Liver (tissue), 9 donors: ENCODE data around the gene ADRM1. TPM values are rescaled to one million over a fixed set of nuclear protein-coding genes. Genes with fewer than 3 reads are reported as not detected.

Experiments used
- DNase-seq: peaks from one replicate; pipeline ENCODE4 v3.0.0-alpha.2; 2017; ENCODE audit warnings: low spot score
- H3K27ac ChIP-seq, 2 donors: one replicate each; pipeline ENCODE4 v1.7.0; 2013; ENCODE audit warnings: inconsistent platforms in 2 of 2, low read length in 2 of 2, control low read depth in 1 of 2, low read depth in 1 of 2, mild to moderate bottlenecking in 1 of 2
- H3K27me3 ChIP-seq, 4 donors: one replicate each; pipeline versions ENCODE4 v1.6.1 to v1.7.0; 2013; ENCODE audit warnings: low read length in 3 of 4, inconsistent platforms in 1 of 4, mild to moderate bottlenecking in 1 of 4, moderate library complexity in 1 of 4; ENCODE audit not compliant: control insufficient read depth in 4 of 4, insufficient read depth in 4 of 4
- H3K36me3 ChIP-seq, 4 donors: one replicate each; pipeline versions ENCODE4 v1.6.1 to v1.7.0; 2013; ENCODE audit warnings: low read length in 3 of 4, mild to moderate bottlenecking in 3 of 4, low read depth in 1 of 4, moderate library complexity in 1 of 4; ENCODE audit not compliant: control insufficient read depth in 4 of 4, insufficient read depth in 3 of 4
- H3K4me1 ChIP-seq, 4 donors: one replicate each; pipeline versions ENCODE4 v1.6.1 to v1.7.0; 2013; ENCODE audit warnings: low read length in 3 of 4, mild to moderate bottlenecking in 3 of 4, moderate library complexity in 1 of 4; ENCODE audit not compliant: control insufficient read depth in 4 of 4, insufficient read depth in 4 of 4
- H3K4me3 ChIP-seq, 3 donors: one replicate each; pipeline versions ENCODE4 v1.6.1 to v1.7.0; 2013; ENCODE audit warnings: low read length in 3 of 3, control low read depth in 1 of 3, low read depth in 1 of 3, mild to moderate bottlenecking in 1 of 3
- H3K9ac ChIP-seq, 2 donors: one replicate each; pipeline ENCODE4 v1.7.0; 2013; ENCODE audit warnings: low read length in 2 of 2, mild to moderate bottlenecking in 2 of 2, moderate library complexity in 2 of 2, control low read depth in 1 of 2, low read depth in 1 of 2
- H3K9me3 ChIP-seq, 4 donors: one replicate each; pipeline versions ENCODE4 v1.6.1 to v1.7.0; 2013; ENCODE audit warnings: low read length in 3 of 4; ENCODE audit not compliant: control insufficient read depth in 4 of 4
- EGR1 ChIP-seq, 2 donors: IDR thresholded peaks; 2 replicates each; pipeline ENCODE4 v1.6.1; 2016 to 2018; ENCODE audit warnings: antibody characterized with exemption in 2 of 2, low read depth in 2 of 2
- FOXA1 ChIP-seq: IDR thresholded peaks from 2 replicates; pipeline ENCODE4 v1.6.1; 2016; ENCODE audit warnings: antibody characterized with exemption
- FOXA2 ChIP-seq: IDR thresholded peaks from 2 replicates; pipeline ENCODE4 v1.6.1; 2016; ENCODE audit warnings: antibody characterized with exemption
- GABPA ChIP-seq, 2 donors: IDR thresholded peaks in 1 of 2; conservative IDR thresholded peaks in 1 of 2; 2 replicates each; pipeline ENCODE4 v1.6.1; 2016; ENCODE audit warnings: antibody characterized with exemption in 2 of 2, mild to moderate bottlenecking in 1 of 2, moderate library complexity in 1 of 2
- HNF4A ChIP-seq, 2 donors: conservative IDR thresholded peaks; 2 replicates each; pipeline ENCODE4 v1.6.1; 2016; ENCODE audit warnings: antibody characterized with exemption in 2 of 2, mild to moderate bottlenecking in 2 of 2
- HNF4G ChIP-seq: IDR thresholded peaks from 2 replicates; pipeline ENCODE4 v1.6.1; 2016; ENCODE audit warnings: antibody characterized with exemption
- JUND ChIP-seq, 2 donors: IDR thresholded peaks; 2 replicates each; pipeline ENCODE4 v1.6.1; 2016; ENCODE audit warnings: antibody characterized with exemption in 2 of 2
- NR2F2 ChIP-seq: IDR thresholded peaks from 2 replicates; pipeline ENCODE4 v1.6.1; 2016; ENCODE audit warnings: antibody characterized with exemption
- RAD21 ChIP-seq, 2 donors: IDR thresholded peaks; 2 replicates each; pipeline ENCODE4 v1.6.1; 2016; ENCODE audit warnings: antibody characterized with exemption in 2 of 2, mild to moderate bottlenecking in 2 of 2
- RXRA ChIP-seq, 2 donors: IDR thresholded peaks; 2 replicates each; pipeline ENCODE4 v1.6.1; 2017 to 2018; ENCODE audit warnings: antibody characterized with exemption in 2 of 2, mild to moderate bottlenecking in 1 of 2
- SP1 ChIP-seq: IDR thresholded peaks from 2 replicates; pipeline ENCODE4 v1.6.1; 2018; ENCODE audit warnings: antibody characterized with exemption, mild to moderate bottlenecking
- TAF1 ChIP-seq: conservative IDR thresholded peaks from 2 replicates; pipeline ENCODE4 v1.6.1; 2016; ENCODE audit warnings: antibody characterized with exemption, mild to moderate bottlenecking
- YY1 ChIP-seq: IDR thresholded peaks from 2 replicates; pipeline ENCODE4 v1.6.1; 2016; ENCODE audit warnings: antibody characterized with exemption, mild to moderate bottlenecking
- WGBS: extraction: QIAGEN DNeasy Blood & Tissue Kit; methylation state at CpG from one replicate; pipeline ENCODE4 v1.1.7; 2013; 5-methylcytosine and 5-hydroxymethylcytosine counted together
- polyA plus RNA-seq, 2 donors: library from polyadenylated mRNA; stranded (reverse) in 1 of 2; unstranded in 1 of 2; fragments of 200-250 nt in 1 of 2; fragments of >200 nt in 1 of 2; fragmentation: Nextera tagmentation in 1 of 2; extraction: Ambion mirVana in 1 of 2; gene quantifications; one replicate each; pipeline versions ENCODE4 v1.2.1 to v1.2.3, GENCODE V29; 2013 to 2015
- total RNA-seq, 2 donors: library from RNA; depleted of rRNA; stranded (reverse); fragments of >200 nt; gene quantifications; one replicate each; pipeline ENCODE4 v1.2.3, GENCODE V29; 2014
- TF ChIP-seq, protein P1 (sequence below): fragments of 150-350 bp; IDR thresholded peaks from 2 replicates; pipeline ENCODE4 v1.5.1; 2017; ENCODE audit warnings: improper control_type of control experiment, low read depth, low read length; ENCODE audit not compliant: missing input control
- TF ChIP-seq, protein P2 (sequence below): IDR thresholded peaks from 2 replicates; pipeline ENCODE4 v1.6.1; 2016; ENCODE audit warnings: antibody characterized with exemption
- TF ChIP-seq, protein P3 (sequence below): IDR thresholded peaks from 2 replicates; pipeline ENCODE4 v1.6.1; 2016; ENCODE audit warnings: antibody characterized with exemption, mild to moderate bottlenecking
- donor health status: healthy.
- donor health status: healthy.
- donor health status: healthy.
- donor health status: healthy.
- donor health status: healthy.

The ADRM1 gene
- total and polyA plus RNA-seq, 4 donors = 45.3 to 91.0 (median 77.3) TPM

DNA sequence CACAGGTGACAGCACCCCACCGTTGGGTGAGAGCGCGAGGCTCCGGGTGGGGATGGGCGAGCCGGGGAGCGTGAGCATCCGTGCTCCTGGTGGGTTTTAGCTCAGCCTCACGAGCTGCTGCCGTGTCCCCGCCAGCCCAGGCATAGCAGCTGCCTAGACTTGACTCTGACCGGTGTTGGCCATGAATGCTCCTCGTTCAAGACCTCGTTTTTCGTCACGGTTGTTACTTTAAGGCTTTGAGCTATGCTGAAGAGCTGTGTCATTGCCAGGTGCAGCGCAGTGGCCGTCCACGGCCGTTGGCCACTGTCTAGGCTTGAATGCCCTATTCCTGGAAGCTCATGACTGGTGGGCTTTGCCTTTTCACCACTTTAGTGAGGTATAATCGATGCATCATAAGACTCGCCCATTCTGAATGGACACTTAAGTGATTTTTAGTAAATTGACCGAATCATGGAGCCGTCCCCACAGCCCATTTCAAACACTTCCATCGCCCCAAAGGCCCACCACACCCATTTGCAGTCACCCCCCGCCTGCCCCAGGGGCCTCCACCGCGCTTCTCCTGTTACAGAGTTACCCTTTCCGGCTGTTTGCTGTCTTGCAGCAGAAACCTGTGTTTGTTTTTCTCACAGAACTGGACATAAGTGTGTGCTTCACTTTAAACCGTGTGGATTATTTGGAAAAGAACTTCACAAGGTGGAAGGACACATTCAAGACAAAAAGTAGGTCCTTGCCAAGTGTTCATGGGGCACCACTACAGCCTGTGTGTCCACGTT, 21.4 kb upstream of the ADRM1 start:
- H3K4me3 ChIP-seq = no peak overlapping the region
- no peaks in the 10 kb centered on the region for H3K9me3 ChIP-seq
- peaks cover 0 to 10% (median 5%) of the 10 kb centered on the region in 4 donors for H3K4me1 ChIP-seq
- DNase-seq = no peak
- WGBS = 97% methylated on average over 31 of the region's 31 CpGs
- no peak overlapping the region for H3K27ac ChIP-seq
- H3K36me3 ChIP-seq = peaks cover 13 to 51% (median 34%) of the 10 kb centered on the region in 4 donors
- no peaks in the 10 kb centered on the region for H3K27me3 ChIP-seq
- no peak overlapping the region for H3K9ac ChIP-seq
- TF ChIP-seq SP1 = no peak

DNA sequence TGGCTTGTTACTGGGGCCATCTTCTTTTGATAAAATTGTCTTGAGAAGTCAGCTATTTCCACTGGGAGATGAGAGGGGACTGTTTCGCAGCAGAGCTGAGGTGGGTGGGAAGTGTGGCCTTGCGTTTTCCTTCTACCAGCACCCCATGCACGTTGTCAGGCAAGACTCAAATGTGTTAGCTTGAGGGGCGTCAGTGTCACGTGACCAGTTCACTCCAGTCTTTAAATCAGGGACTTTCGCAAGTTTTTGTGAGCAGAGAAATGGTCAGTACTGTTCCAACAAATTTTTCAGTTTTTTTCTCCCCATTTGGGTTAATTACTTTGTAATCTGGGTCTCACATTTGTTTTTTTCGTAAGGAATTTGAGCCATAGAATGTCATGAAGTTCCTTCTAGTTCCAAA, 20.7 kb upstream of the ADRM1 start:
- H3K27ac ChIP-seq = no peak overlapping the region
- WGBS = 97% methylated on average over 7 of the region's 7 CpGs
- no peak overlapping the region for H3K4me3 ChIP-seq
- peaks cover 0 to 10% (median 6%) of the 10 kb centered on the region in 4 donors for H3K4me1 ChIP-seq
- no peak for TF ChIP-seq RXRA (IDR thresholded peaks at IDR 0.05)
- no peak for TF ChIP-seq GABPA (IDR thresholded peaks at IDR 0.05 in 1 of 2, conservative IDR thresholded peaks at IDR 0.05 in 1 of 2)
- TF ChIP-seq, protein P1, sequence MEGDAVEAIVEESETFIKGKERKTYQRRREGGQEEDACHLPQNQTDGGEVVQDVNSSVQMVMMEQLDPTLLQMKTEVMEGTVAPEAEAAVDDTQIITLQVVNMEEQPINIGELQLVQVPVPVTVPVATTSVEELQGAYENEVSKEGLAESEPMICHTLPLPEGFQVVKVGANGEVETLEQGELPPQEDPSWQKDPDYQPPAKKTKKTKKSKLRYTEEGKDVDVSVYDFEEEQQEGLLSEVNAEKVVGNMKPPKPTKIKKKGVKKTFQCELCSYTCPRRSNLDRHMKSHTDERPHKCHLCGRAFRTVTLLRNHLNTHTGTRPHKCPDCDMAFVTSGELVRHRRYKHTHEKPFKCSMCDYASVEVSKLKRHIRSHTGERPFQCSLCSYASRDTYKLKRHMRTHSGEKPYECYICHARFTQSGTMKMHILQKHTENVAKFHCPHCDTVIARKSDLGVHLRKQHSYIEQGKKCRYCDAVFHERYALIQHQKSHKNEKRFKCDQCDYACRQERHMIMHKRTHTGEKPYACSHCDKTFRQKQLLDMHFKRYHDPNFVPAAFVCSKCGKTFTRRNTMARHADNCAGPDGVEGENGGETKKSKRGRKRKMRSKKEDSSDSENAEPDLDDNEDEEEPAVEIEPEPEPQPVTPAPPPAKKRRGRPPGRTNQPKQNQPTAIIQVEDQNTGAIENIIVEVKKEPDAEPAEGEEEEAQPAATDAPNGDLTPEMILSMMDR = no peak
- TF ChIP-seq JUND (IDR thresholded peaks at IDR 0.05) = no peak
- no peak for TF ChIP-seq TAF1
- TF ChIP-seq, protein P2, sequence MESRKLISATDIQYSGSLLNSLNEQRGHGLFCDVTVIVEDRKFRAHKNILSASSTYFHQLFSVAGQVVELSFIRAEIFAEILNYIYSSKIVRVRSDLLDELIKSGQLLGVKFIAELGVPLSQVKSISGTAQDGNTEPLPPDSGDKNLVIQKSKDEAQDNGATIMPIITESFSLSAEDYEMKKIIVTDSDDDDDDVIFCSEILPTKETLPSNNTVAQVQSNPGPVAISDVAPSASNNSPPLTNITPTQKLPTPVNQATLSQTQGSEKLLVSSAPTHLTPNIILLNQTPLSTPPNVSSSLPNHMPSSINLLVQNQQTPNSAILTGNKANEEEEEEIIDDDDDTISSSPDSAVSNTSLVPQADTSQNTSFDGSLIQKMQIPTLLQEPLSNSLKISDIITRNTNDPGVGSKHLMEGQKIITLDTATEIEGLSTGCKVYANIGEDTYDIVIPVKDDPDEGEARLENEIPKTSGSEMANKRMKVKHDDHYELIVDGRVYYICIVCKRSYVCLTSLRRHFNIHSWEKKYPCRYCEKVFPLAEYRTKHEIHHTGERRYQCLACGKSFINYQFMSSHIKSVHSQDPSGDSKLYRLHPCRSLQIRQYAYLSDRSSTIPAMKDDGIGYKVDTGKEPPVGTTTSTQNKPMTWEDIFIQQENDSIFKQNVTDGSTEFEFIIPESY = no peak
- TF ChIP-seq NR2F2 = no peak
- TF ChIP-seq RAD21 (IDR thresholded peaks at IDR 0.05) = no peak
- no peak for TF ChIP-seq FOXA1
- TF ChIP-seq HNF4G = no peak
- peaks cover 17 to 51% (median 37%) of the 10 kb centered on the region in 4 donors for H3K36me3 ChIP-seq
- H3K27me3 ChIP-seq = no peaks in the 10 kb centered on the region
- no peak overlapping the region for H3K9ac ChIP-seq
- H3K9me3 ChIP-seq = no peaks in the 10 kb centered on the region
- no peak for DNase-seq

- TF ChIP-seq EGR1 (IDR thresholded peaks at IDR 0.05; ENCODE audit: low read depth in 2 of 2) (no peak), RAD21 (IDR thresholded peaks at IDR 0.05) (no peak), NR2F2 (peak; percentile 98), JUND (IDR thresholded peaks at IDR 0.05) (no peak), FOXA2 (no peak), YY1 (no peak), GABPA (IDR thresholded peaks at IDR 0.05 in 1 of 2, conservative IDR thresholded peaks at IDR 0.05 in 1 of 2) (no peak), TAF1 (no peak), FOXA1 (no peak), HNF4G (no peak), HNF4A (conservative IDR thresholded peaks at IDR 0.05) (no peak), RXRA (IDR thresholded peaks at IDR 0.05) (peak; percentile 81 to 89), SP1 (peak; percentile 41)
- TF ChIP-seq, protein P2 = no peak
- TF ChIP-seq, protein P3, sequence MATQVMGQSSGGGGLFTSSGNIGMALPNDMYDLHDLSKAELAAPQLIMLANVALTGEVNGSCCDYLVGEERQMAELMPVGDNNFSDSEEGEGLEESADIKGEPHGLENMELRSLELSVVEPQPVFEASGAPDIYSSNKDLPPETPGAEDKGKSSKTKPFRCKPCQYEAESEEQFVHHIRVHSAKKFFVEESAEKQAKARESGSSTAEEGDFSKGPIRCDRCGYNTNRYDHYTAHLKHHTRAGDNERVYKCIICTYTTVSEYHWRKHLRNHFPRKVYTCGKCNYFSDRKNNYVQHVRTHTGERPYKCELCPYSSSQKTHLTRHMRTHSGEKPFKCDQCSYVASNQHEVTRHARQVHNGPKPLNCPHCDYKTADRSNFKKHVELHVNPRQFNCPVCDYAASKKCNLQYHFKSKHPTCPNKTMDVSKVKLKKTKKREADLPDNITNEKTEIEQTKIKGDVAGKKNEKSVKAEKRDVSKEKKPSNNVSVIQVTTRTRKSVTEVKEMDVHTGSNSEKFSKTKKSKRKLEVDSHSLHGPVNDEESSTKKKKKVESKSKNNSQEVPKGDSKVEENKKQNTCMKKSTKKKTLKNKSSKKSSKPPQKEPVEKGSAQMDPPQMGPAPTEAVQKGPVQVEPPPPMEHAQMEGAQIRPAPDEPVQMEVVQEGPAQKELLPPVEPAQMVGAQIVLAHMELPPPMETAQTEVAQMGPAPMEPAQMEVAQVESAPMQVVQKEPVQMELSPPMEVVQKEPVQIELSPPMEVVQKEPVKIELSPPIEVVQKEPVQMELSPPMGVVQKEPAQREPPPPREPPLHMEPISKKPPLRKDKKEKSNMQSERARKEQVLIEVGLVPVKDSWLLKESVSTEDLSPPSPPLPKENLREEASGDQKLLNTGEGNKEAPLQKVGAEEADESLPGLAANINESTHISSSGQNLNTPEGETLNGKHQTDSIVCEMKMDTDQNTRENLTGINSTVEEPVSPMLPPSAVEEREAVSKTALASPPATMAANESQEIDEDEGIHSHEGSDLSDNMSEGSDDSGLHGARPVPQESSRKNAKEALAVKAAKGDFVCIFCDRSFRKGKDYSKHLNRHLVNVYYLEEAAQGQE = no peak
- 89% methylated on average over 16 of the region's 16 CpGs for WGBS
- Histone ChIP-seq H3K9ac (no peak overlapping the region), H3K36me3 (peaks cover 17 to 50% (median 37%) of the 10 kb centered on the region in 4 donors), H3K9me3 (no peaks in the 10 kb centered on the region), H3K4me1 (peaks cover 0 to 10% (median 6%) of the 10 kb centered on the region in 4 donors), H3K27me3 (no peaks in the 10 kb centered on the region), H3K27ac (no peak overlapping the region), H3K4me3 (no peak overlapping the region)
- DNase-seq = no peak
These were observed 19.8 kb upstream of the ADRM1 start for GRCh38 chr20:62282877-62283503.
